RWPE2 (cell line): Measurements from ENCODE around the gene GOLGA8R.
A peak's percentile ranks its signal among the peaks of the same experiment; 100 is the strongest.
"Not testable (repeated sequence)": the region's sequence is repeated elsewhere in the genome, so short reads cannot be mapped to it uniquely, and the experiment has no call there.

Source experiments
- ATAC-seq: fragments of 200-7000 bp; cut with Tn5 transposase; 3 replicates; pipeline ENCODE4 v1.9.1; 2021; ENCODE audit warnings: low read depth
- DNase-seq: peaks from one replicate; pipeline ENCODE4 v3.0.0-alpha.2; 2020; ENCODE audit warnings: low spot score
- H3K27ac ChIP-seq: fragments of 450-650 bp; 2 replicates; pipeline ENCODE4 v1.5.1; 2017; ENCODE audit warnings: mild to moderate bottlenecking; ENCODE audit not compliant: poor library complexity, severe bottlenecking
- H3K27me3 ChIP-seq: fragments of 250-450 bp; sonication (Bioruptor Pico); 2 replicates; pipeline ENCODE4 v1.5.1; 2021; ENCODE audit warnings: mild to moderate bottlenecking, moderate library complexity; ENCODE audit not compliant: insufficient read depth, poor library complexity, severe bottlenecking
- H3K36me3 ChIP-seq: fragments of 250-450 bp; sonication (Bioruptor Pico); 2 replicates; pipeline ENCODE4 v1.5.1; 2020; ENCODE audit warnings: low read depth, mild to moderate bottlenecking, moderate library complexity
- H3K4me1 ChIP-seq: fragments of 250-450 bp; sonication (Bioruptor Pico); 2 replicates; pipeline ENCODE4 v1.5.1; 2021; ENCODE audit warnings: mild to moderate bottlenecking, moderate library complexity; ENCODE audit not compliant: insufficient read depth, poor library complexity, severe bottlenecking
- H3K4me3 ChIP-seq: fragments of 250-450 bp; sonication (Bioruptor Pico); 2 replicates; pipeline ENCODE4 v1.5.1; 2021; ENCODE audit warnings: mild to moderate bottlenecking, moderate library complexity; ENCODE audit not compliant: severe bottlenecking
- H3K9me3 ChIP-seq: fragments of 250-450 bp; sonication (Bioruptor Pico); 2 replicates; pipeline ENCODE4 v1.5.1; 2021; ENCODE audit warnings: mild to moderate bottlenecking, moderate library complexity; ENCODE audit not compliant: severe bottlenecking

GOLGA8R gene

GRCh38 chr15:30361404-30361803 lies 52.7 kb downstream of the GOLGA8R start:
- ATAC-seq, H3K27me3 ChIP-seq: not testable (repeated sequence)

GRCh38 chr15:30360990-30361389 lies 53.1 kb downstream of the GOLGA8R start:
- H3K4me3 ChIP-seq, DNase-seq, H3K36me3 ChIP-seq, H3K9me3 ChIP-seq, H3K27me3 ChIP-seq, H3K27ac ChIP-seq, H3K4me1 ChIP-seq: not testable (repeated sequence)
- 0 out of 3 replicates have a peak, but pooled peaks have one; percentile 10 for ATAC-seq

More at GRCh38 chr15:30361404-30361803, 52.7 kb downstream of the GOLGA8R start:
- not testable (repeated sequence) for H3K27ac ChIP-seq, DNase-seq, H3K4me3 ChIP-seq, H3K9me3 ChIP-seq, H3K36me3 ChIP-seq, H3K4me1 ChIP-seq

- H3K4me3 ChIP-seq, H3K4me1 ChIP-seq, H3K36me3 ChIP-seq, H3K9me3 ChIP-seq, H3K27me3 ChIP-seq, H3K27ac ChIP-seq: not testable (repeated sequence)
- ATAC-seq: 0 out of 3 replicates have a peak, but pooled peaks have one; percentile 19
- peak; percentile 32 for DNase-seq
These were observed 59.0 kb downstream of the GOLGA8R start for GRCh38 chr15:30355043-30355442.
